NT2/D1 (cell line): Measurements from ENCODE around the gene HOTAIR.
A peak's percentile ranks its signal among the peaks of the same experiment; 100 is the strongest.

Experiments used
- DNase-seq: peaks from one replicate; pipeline ENCODE4 v3.0.0-alpha.2; 2011; ENCODE audit warnings: low read depth, low spot score
- H3K27me3 ChIP-seq: 2 replicates; pipeline ENCODE4 v1.6.0; 2011; ENCODE audit warnings: mild to moderate bottlenecking; ENCODE audit not compliant: insufficient read length, insufficient read depth
- H3K36me3 ChIP-seq: 2 replicates; pipeline ENCODE4 v1.6.1; 2011; ENCODE audit warnings: mild to moderate bottlenecking, low read length, mixed read lengths; ENCODE audit not compliant: insufficient read depth, insufficient read length
- H3K4me1 ChIP-seq: 2 replicates; pipeline ENCODE4 v1.5.1; 2011; ENCODE audit not compliant: insufficient read depth, insufficient read length
- H3K4me3 ChIP-seq: 2 replicates; pipeline ENCODE4 v1.5.1; 2011; ENCODE audit warnings: low read depth; ENCODE audit not compliant: insufficient read length
- H3K9ac ChIP-seq: 2 replicates; pipeline ENCODE4 v1.6.0; 2011; ENCODE audit warnings: low read depth; ENCODE audit not compliant: insufficient read length
- H3K9me3 ChIP-seq: 2 replicates; pipeline ENCODE4 v1.5.1; 2011; ENCODE audit warnings: mild to moderate bottlenecking, low read length; ENCODE audit not compliant: insufficient read depth
- SUZ12 ChIP-seq: IDR thresholded peaks from 2 replicates; pipeline ENCODE4 v1.6.1; 2011; ENCODE audit not compliant: insufficient read length, insufficient read depth; ENCODE audit errors: extremely low read depth
- YY1 ChIP-seq: IDR thresholded peaks from 2 replicates; pipeline ENCODE4 v1.6.1; 2011; ENCODE audit not compliant: insufficient read length, insufficient read depth
- ZNF274 ChIP-seq: IDR thresholded peaks from 2 replicates; pipeline ENCODE4 v1.6.1; 2011; ENCODE audit warnings: mild to moderate bottlenecking, low read depth, low read length

HOTAIR gene

DNA sequence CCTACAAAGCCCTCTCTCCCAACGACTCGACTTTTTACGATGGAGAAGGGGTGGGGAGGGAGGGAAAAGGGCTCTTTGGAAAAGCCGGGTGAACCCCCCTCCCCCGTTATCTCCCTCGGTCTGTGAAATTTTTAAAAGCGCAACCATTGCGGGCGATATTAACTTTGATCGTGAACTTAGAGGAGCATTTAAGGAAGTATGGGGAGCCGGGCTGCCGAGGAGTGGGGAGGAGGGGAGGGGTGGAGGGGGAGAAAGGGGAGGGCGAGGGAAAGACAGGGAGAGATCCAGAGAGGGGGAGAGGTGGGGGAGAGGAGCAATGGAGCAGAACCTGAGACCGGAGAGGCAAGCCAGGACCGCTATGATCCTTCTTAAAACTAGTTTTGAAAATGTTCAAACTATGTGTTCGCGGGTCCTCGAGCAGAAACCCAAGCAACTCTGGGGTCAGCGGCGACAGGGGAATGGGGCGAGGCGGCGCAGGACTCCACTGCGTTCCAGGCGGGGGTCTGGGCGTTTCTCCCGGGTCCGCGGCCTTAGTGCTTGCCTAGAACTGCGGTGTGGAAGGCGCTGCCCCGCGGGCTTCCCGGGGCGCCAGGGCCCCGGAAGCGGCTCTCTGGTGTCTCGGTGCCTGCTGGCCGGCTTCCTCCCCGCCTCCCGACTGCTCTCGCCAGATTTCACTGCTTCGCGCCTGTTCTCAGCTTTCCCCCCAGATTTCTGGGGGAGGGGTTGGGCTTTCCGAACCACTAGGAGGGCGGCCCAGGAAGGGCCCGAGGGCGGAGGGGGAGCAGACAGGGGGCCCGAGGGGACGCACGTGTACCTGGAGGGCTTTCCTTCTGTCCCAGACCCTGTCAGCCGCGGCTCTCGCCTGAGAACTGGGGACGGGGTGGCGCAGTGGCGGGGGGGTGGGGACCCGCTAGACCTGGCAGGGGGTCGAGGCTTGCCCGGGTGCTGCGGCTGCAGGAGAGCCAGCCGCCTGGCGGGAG, at the start of gene HOTAIR:
TSS of gene HOTAIR (minus strand) at position 871 of the 980 bp plus-strand sequence.
- H3K4me3 ChIP-seq = peak within 1 kb of the TSS; percentile 34
- peak within 1 kb of the TSS; percentile 10 for H3K9ac ChIP-seq
- H3K27me3 ChIP-seq = peaks cover 100% of the 10 kb centered on the region

DNA sequence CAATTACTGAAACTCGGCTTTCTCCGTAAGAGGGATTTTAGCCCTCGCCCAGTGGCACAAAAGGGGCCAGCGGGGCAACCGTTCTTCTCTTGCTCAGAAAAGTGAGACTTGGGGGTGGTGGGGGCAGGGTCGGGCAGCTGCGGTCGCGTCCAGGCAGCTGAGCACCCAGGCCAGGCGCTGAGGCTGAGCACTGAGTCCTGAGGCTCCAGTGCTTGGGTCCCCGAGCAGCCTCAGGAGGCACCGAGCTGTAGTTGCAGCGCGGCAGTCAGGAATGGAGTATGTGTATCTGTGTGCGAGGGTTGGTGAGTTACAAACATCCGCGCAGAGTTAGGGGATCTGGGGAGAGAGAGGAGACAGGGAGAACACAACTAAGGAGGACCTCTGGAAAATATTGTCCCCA, 49.4 kb upstream of the HOTAIR start:
- Histone ChIP-seq H3K9ac (no peak overlapping the region), H3K27me3 (peaks cover 100% of the 10 kb centered on the region), H3K4me3 (no peak overlapping the region), H3K4me1 (peaks cover 5% of the 10 kb centered on the region), H3K36me3 (no peaks in the 10 kb centered on the region), H3K9me3 (no peaks in the 10 kb centered on the region)
- TF ChIP-seq ZNF274 (no peak), SUZ12 (peak; percentile 94)
- no peak for DNase-seq

More for the DNA sequence above, at the start of gene HOTAIR:
- no peak for DNase-seq
- TF ChIP-seq SUZ12 (peak; percentile 60), YY1 (no peak)
- H3K9me3 ChIP-seq = no peaks in the 10 kb centered on the region
- no peaks in the 10 kb centered on the region for H3K36me3 ChIP-seq
- H3K4me1 ChIP-seq = peaks cover 8% of the 10 kb centered on the region

DNA sequence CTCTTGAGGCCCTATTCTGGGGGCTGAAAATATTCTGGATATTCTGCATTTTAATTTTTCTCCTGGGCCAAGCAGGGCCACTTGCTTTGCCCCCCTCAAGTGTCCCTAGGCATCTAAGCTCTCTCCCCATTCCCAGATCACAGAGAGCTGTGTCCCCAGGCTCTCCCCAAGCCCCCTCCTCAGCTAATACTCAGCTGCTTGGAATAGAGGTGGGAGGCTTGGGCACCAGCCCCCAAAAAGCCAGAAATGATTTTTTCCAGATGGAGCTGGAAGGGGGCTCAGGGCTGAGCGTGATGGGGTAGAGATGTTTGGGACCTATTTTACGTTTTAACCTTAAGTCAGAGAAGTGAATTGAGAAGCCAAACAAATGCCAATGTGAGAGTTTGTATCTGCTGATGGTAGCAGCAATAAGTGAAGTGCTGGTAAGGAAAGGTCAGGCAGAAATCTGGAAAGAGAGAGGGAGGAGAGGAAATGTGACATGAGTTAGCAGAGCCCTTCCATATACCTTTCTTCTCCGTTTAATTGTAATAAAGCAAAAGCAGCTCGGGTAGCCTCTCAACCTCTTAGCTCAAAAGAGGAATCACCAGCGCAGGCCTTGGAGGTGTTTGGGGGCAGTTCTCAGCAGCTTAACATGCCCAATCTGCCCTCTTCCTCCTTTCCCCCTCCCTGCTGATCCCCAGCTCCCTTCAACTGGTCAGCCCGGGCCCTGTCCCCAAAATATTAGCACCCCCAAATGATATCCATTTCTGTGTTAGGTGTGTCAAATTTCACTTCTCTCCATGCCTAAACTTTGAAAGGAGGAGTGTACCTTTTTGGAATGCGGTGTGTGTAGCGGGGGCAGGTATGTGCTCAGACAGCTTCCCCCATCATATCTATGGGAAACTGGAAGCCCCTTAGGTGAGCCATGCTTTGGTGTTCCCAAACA, 48.5 kb upstream of the HOTAIR start:
- Histone ChIP-seq H3K9me3 (no peaks in the 10 kb centered on the region), H3K27me3 (peaks cover 99% of the 10 kb centered on the region), H3K9ac (no peak overlapping the region), H3K4me1 (peaks cover 9% of the 10 kb centered on the region), H3K36me3 (no peaks in the 10 kb centered on the region), H3K4me3 (no peak overlapping the region)
- TF ChIP-seq ZNF274 = no peak
- no peak for TF ChIP-seq SUZ12
- TF ChIP-seq YY1 = no peak
- DNase-seq = no peak

- no peak for DNase-seq
- peak overlapping the region; percentile 8 for H3K4me3 ChIP-seq
- no peaks in the 10 kb centered on the region for H3K9me3 ChIP-seq
- no peak overlapping the region for H3K9ac ChIP-seq
- H3K36me3 ChIP-seq = no peaks in the 10 kb centered on the region
- no peak for TF ChIP-seq YY1
- TF ChIP-seq ZNF274 = no peak
- TF ChIP-seq SUZ12 = peak; percentile 94
- H3K27me3 ChIP-seq = peaks cover 99% of the 10 kb centered on the region
- peaks cover 9% of the 10 kb centered on the region for H3K4me1 ChIP-seq
Observed at GRCh38 chr12:54021432-54022013, 46.8 kb upstream of the HOTAIR start.

- no peaks in the 10 kb centered on the region for H3K36me3 ChIP-seq
- peaks cover 9% of the 10 kb centered on the region for H3K4me1 ChIP-seq
- H3K4me3 ChIP-seq = no peak overlapping the region
- peaks cover 99% of the 10 kb centered on the region for H3K27me3 ChIP-seq
- no peak overlapping the region for H3K9ac ChIP-seq
- no peak for DNase-seq
- TF ChIP-seq ZNF274 (no peak), YY1 (no peak)
- H3K9me3 ChIP-seq = no peaks in the 10 kb centered on the region
Observed at GRCh38 chr12:54020591-54021405, 46.0 kb upstream of the HOTAIR start.

GRCh38 chr12:54019924-54020590, 45.3 kb upstream of the HOTAIR start:
- Histone ChIP-seq H3K9me3 (no peaks in the 10 kb centered on the region), H3K9ac (no peak overlapping the region), H3K36me3 (no peaks in the 10 kb centered on the region), H3K4me1 (peaks cover 9% of the 10 kb centered on the region), H3K27me3 (peaks cover 99% of the 10 kb centered on the region), H3K4me3 (no peak overlapping the region)
- DNase-seq = no peak
- no peak for TF ChIP-seq YY1
- TF ChIP-seq ZNF274 = no peak
- TF ChIP-seq SUZ12 = no peak
